ENCODE results near the gene P2RY8.
"Not testable (repeated sequence)": the region's sequence is repeated elsewhere in the genome, so short reads cannot be mapped to it uniquely, and the experiment has no call there.

P2RY8 gene

DNA sequence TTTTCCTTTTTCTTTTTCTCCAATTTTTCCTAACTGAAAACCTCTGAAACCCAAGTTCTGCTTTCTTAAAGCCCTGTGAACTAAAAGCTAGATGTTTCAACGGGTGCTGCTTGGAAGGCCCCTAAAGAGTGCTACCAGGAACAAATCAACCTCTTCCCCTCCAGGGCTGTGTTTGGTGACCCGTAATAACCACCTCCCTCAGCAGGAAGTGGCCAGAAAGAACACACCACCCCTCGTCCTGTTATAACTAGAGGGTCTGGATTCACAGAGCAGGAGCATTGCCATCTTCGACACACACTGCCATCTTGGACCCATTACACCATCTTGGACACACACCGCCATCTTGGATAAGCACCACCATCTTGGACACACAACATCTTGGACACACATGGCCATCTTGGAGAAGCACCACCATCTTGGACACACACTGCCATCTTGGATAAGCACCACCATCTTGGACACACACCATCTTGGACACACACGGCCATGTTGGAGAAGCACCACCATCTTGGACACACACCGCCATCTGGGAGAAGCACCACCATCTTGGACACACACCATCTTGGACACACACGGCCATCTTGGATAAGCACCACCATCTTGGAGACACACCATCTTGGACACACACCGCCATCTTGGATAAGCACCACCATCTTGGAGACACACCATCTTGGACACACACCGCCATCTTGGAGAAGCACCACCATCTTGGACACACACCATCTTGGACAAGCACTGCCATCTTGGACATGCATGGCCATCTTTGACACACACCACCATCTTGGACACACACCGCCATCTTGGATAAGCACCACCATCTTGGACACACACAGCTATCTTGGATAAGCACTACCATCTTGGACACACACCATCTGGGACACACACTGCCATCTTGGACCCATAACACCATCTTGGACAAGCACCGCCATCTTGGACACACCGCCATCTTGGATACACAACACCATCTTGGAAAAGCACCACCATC is 89.7 kb downstream of the P2RY8 start:
- Mint-ChIP-seq H3K4me3 (peak overlapping the region in 1 of 2 donors; percentile 8), H3K9me3 (peaks cover 23 to 30% of the 10 kb centered on the region in 2 donors), H3K27ac (peak overlapping the region in 1 of 2 donors; percentile 17), H3K4me1 (ENCODE audit: low read depth in 2 of 2) (peaks cover 36 to 50% of the 10 kb centered on the region in 2 donors), H3K36me3 (ENCODE audit: insufficient read depth) (peaks cover 46% of the 10 kb centered on the region)
- DNase-seq (peak in 1 of 3 experiments; percentile 2), ATAC-seq (replicated peaks) (peak; percentile 56)
- H3K27me3 Mint-ChIP-seq, result not testable (repeated sequence)

GRCh38 chrX:1444561-1445500 is 92.2 kb downstream of the P2RY8 start:
- H3K27me3 Mint-ChIP-seq, result no peaks in the 10 kb centered on the region
- DNase-seq, result peak in 1 of 3 experiments; percentile 0
- peaks cover 23 to 30% of the 10 kb centered on the region in 2 donors for H3K9me3 Mint-ChIP-seq
- H3K4me1 Mint-ChIP-seq (ENCODE audit: low read depth in 2 of 2), result peaks cover 22 to 39% of the 10 kb centered on the region in 2 donors
- H3K36me3 Mint-ChIP-seq (ENCODE audit: insufficient read depth), result peaks cover 47% of the 10 kb centered on the region
- H3K27ac Mint-ChIP-seq, result peak overlapping the region; percentile 35 to 80
- ATAC-seq (replicated peaks), result no peak
- H3K4me3 Mint-ChIP-seq, result peak overlapping the region in 1 of 2 donors; percentile 16

DNA sequence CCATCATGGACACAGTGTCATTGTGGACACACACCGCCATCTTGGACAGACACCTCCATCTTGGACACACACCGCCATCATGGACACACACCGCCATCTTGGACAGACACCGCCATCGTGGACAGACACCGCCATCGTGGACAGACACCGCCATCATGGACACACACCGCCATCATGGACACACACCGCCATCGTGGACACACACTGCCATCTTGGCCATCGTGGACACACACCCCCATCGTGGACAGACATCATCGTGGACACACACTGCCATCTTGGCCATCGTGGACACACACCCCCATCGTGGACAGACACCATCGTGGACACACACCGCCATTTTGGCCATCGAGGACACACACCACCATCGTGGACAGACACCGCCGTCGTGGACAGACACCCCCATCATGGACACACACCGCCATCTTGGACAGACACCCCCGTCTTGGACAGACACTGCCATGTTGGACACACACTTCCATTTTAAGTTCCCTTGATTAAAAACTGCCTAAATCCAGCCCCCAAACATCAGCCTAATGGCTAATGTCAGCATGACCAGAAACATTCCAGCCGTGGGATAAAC is 93.4 kb downstream of the P2RY8 start:
- no peak for ATAC-seq (replicated peaks)
- no peak overlapping the region for H3K4me3 Mint-ChIP-seq
- peaks cover 51% of the 10 kb centered on the region for H3K36me3 Mint-ChIP-seq (ENCODE audit: insufficient read depth)
- H3K27me3 Mint-ChIP-seq, result no peaks in the 10 kb centered on the region
- H3K4me1 Mint-ChIP-seq (ENCODE audit: low read depth in 2 of 2), result peaks cover 14 to 27% of the 10 kb centered on the region in 2 donors
- peak overlapping the region in 1 of 2 donors; percentile 80 for H3K27ac Mint-ChIP-seq
- no peak for DNase-seq
- peaks cover 14 to 21% of the 10 kb centered on the region in 2 donors for H3K9me3 Mint-ChIP-seq

- H3K27me3 Mint-ChIP-seq, result no peaks in the 10 kb centered on the region
- H3K4me3 Mint-ChIP-seq, result no peak overlapping the region
- peak overlapping the region in 1 of 2 donors; percentile 71 for H3K27ac Mint-ChIP-seq
- DNase-seq (no peak), ATAC-seq (replicated peaks) (no peak)
- peaks cover 13 to 22% of the 10 kb centered on the region in 2 donors for H3K4me1 Mint-ChIP-seq (ENCODE audit: low read depth in 2 of 2)
- H3K9me3 Mint-ChIP-seq, result peaks cover 14 to 16% of the 10 kb centered on the region in 2 donors
- H3K36me3 Mint-ChIP-seq (ENCODE audit: insufficient read depth), result peaks cover 55% of the 10 kb centered on the region
Observed at GRCh38 chrX:1442724-1443367, 94.1 kb downstream of the P2RY8 start.

DNA sequence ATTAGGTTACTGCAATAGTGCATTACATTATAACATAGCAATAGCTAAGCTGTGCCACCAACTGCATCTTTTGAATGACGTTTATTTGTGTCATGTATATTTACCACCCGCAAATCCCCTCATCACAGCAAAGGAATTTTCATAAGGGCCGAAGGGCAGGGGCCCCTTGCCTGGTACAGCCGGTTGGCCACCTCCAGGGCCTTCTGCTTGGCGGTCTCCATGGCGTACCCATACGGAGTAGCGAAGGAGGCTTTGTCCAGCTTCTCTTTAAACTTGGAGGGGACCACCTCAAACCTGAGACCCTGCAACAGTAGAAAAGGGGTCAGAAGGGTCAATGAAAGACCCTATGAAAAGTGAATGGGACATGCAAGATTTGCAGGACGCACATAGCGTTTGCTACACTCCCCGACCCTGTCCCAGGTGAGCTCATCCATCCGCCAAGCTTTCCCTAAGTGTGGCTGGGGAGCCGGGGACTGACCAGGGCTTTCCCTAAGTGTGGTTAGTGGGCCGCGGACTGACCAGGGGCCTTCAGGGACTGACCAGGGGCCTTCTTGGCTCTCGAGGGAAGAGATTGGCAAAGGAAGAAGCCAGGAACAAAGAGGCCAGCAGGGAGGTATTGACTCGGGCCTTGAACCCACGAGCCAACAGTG is 94.8 kb downstream of the P2RY8 start:
- Mint-ChIP-seq H3K27me3 (no peaks in the 10 kb centered on the region), H3K9me3 (peaks cover 11 to 14% of the 10 kb centered on the region in 2 donors), H3K36me3 (ENCODE audit: insufficient read depth) (peaks cover 62% of the 10 kb centered on the region), H3K27ac (peak overlapping the region in 1 of 2 donors; percentile 71), H3K4me3 (no peak overlapping the region), H3K4me1 (ENCODE audit: low read depth in 2 of 2) (peaks cover 13 to 22% of the 10 kb centered on the region in 2 donors)
- no peak for ATAC-seq (replicated peaks)
- peak in 1 of 3 experiments; percentile 0 for DNase-seq

GRCh38 chrX:1440506-1440905 is 96.5 kb downstream of the P2RY8 start:
- Mint-ChIP-seq H3K4me3 (no peak overlapping the region), H3K27me3 (no peaks in the 10 kb centered on the region), H3K36me3 (ENCODE audit: insufficient read depth) (peaks cover 61% of the 10 kb centered on the region), H3K4me1 (ENCODE audit: low read depth in 2 of 2) (peaks cover 8 to 13% of the 10 kb centered on the region in 2 donors), H3K9me3 (peaks cover 9 to 14% of the 10 kb centered on the region in 2 donors), H3K27ac (no peak overlapping the region)
- DNase-seq, result no peak
- ATAC-seq (replicated peaks), result no peak

DNA sequence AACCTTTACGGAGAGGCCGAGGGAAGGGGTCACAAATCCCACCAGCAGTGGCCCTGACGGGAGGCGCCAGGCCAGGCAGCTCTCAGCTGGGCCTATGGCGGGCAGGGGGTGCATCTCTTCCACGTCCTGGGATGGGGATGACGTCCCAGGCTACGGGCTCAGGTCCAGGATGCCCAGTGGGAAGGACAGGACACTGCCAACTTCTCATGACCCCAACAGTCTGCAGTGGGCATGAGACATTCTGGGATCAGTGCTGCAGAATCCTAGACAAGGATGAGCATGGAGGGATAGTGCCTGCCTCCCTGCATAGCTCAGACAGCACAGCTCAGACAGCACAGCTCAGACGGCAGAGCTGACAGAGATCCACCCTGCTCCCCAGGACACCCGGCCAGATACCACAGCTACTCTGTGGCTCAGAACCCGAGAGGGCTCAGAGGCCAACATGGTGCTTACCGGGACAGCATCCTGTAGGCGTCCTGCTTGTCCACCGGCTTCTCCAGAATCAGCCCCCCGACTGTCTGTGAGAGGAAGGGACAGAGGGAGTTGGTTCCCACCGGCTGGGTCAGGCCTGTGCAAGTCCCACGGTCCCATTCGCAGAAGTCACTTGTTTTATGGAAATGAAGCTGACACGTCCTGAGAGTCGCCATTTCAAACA is 101.6 kb downstream of the P2RY8 start:
- ATAC-seq (replicated peaks), result peak; percentile 30
- Mint-ChIP-seq H3K4me1 (ENCODE audit: low read depth in 2 of 2) (peaks cover 0 to 3% of the 10 kb centered on the region in 2 donors), H3K36me3 (ENCODE audit: insufficient read depth) (peaks cover 66% of the 10 kb centered on the region), H3K27ac (peak overlapping the region; percentile 32 to 80), H3K27me3 (no peaks in the 10 kb centered on the region), H3K9me3 (no peaks in the 10 kb centered on the region), H3K4me3 (peak overlapping the region in 1 of 2 donors; percentile 33)
- DNase-seq, result no peak

GRCh38 chrX:1434871-1435240 is 102.1 kb downstream of the P2RY8 start:
- Mint-ChIP-seq H3K27ac (no peak overlapping the region), H3K4me1 (ENCODE audit: low read depth in 2 of 2) (no peaks in the 10 kb centered on the region), H3K9me3 (no peaks in the 10 kb centered on the region), H3K27me3 (no peaks in the 10 kb centered on the region), H3K4me3 (no peak overlapping the region), H3K36me3 (ENCODE audit: insufficient read depth) (peaks cover 61% of the 10 kb centered on the region)
- DNase-seq, result no peak
- no peak for ATAC-seq (replicated peaks)

DNA sequence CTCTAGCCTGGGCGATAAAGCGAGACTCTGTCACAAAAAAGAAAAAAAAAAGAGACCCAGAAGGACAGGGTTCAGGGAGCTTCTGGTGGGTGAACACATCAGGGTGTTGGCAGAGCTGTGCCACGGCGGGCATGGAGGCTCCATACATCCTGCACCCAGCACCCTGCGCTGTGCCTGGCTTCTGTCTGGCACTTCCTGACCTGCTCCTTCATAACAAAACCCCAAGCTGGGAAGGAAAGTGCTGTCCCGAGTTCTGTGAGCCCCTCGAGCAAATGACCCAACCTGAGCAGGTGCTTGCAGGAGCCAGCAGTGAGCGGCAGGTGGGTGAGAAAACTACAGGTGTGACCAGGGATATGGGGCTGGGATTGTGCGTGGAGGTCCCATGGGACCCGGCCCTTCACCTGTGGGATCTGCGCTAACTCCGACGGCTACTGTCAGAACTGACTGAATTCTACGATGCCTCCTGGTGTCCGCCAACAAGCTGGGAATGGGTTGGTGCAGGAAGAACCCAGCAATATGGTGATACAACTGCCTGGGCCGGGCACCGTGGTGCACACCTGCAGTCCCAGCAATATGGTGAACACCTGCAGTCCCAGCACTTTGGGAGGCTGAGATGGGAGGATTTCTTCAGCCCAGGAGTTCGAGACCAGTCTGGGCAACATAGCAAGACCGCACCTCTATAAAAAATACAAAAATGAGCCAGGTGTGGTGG is 103.2 kb downstream of the P2RY8 start:
- Mint-ChIP-seq H3K9me3 (no peaks in the 10 kb centered on the region), H3K27me3 (no peaks in the 10 kb centered on the region), H3K4me3 (peak overlapping the region in 1 of 2 donors; percentile 14), H3K27ac (peak overlapping the region; percentile 31 to 53), H3K36me3 (ENCODE audit: insufficient read depth) (peaks cover 54% of the 10 kb centered on the region), H3K4me1 (ENCODE audit: low read depth in 2 of 2) (no peaks in the 10 kb centered on the region)
- ATAC-seq (replicated peaks) (no peak), DNase-seq (no peak)

DNA sequence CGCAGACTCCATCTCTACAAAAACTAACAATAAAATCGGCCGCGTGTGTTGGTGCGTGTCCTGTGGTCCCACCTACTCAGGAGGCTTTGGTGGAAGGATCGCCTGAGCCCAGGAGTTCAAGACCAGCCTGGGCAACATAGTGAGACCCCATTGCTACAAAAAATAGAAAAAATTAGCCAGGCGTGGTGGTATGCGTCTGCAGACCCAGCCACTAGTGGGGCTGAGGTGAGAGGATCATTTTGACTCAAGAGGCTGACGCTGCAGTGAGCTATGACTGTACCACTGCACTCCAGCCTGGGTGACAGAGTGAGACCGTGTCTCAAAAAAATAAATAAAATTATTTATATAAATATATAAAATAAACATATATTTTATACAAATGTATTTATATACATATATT is 106.5 kb downstream of the P2RY8 start:
- Mint-ChIP-seq H3K27ac (no peak overlapping the region), H3K27me3 (no peaks in the 10 kb centered on the region), H3K36me3 (ENCODE audit: insufficient read depth) (peaks cover 46% of the 10 kb centered on the region), H3K4me3 (no peak overlapping the region), H3K4me1 (ENCODE audit: low read depth in 2 of 2) (no peaks in the 10 kb centered on the region), H3K9me3 (no peaks in the 10 kb centered on the region)
- ATAC-seq (replicated peaks), result no peak
- DNase-seq, result no peak

DNA sequence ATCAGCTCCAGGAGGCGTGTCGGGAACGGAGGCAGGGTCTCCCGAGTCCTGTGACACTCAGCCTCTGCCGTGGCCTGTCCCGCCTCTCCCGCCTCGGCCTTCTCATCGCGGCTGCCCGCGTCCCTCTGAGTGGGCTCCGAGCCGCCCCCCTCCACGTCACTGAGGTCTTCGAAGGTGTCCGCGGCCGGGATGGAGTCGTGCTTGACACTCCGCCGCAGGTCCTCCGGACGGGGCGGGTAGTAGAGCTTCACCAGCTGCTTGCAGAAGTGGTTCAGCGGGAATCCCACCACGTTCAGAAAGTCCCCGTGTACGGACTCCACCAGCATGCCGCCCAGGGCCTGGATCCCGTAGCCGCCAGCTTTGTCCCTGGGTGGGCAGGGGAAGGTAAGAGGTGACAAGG is 109.2 kb downstream of the P2RY8 start:
- DNase-seq (no peak), ATAC-seq (replicated peaks) (no peak)
- H3K4me3 Mint-ChIP-seq, result no peak overlapping the region
- no peaks in the 10 kb centered on the region for H3K27me3 Mint-ChIP-seq
- peaks cover 14 to 18% of the 10 kb centered on the region in 2 donors for H3K9me3 Mint-ChIP-seq
- H3K36me3 Mint-ChIP-seq (ENCODE audit: insufficient read depth), result peaks cover 33% of the 10 kb centered on the region
- H3K27ac Mint-ChIP-seq, result no peak overlapping the region
- no peaks in the 10 kb centered on the region for H3K4me1 Mint-ChIP-seq (ENCODE audit: low read depth in 2 of 2)

All from effector memory CD8-positive, alpha-beta T cell (primary cell).